K562 (cell line): Measurements from ENCODE around the gene E2F3. TPM values are rescaled to one million over a fixed set of nuclear protein-coding genes. Genes with fewer than 3 reads are reported as not detected.

Source experiments
- ATAC-seq: fragments of 200-7000 bp; cut with Tn5 transposase; 3 replicates; pipeline ENCODE4 v1.9.1; 2020; ENCODE audit warnings: moderate library complexity
- BruUV-seq: library from RNA; stranded (reverse); fragments of 400-500 nt; replicated peaks from 2 replicates; lab custom pipeline; 2021; lab: Mats Ljungman, UMichigan
- CTCF ChIA-PET: fragments of 300-600 bp; formaldehyde crosslinking; extraction: SDS; loops from one replicate; lab custom pipeline; 2021; ENCODE audit warnings: low intra/inter-chr PET ratio; lab: Yijun Ruan, JAX
- POLR2A ChIA-PET: fragments of 300-600, 350-650 bp; sonication (Branson Sonifier 250); formaldehyde crosslinking; extraction: SDS; loops from one replicate; lab custom pipeline; 2021; ENCODE audit warnings: antibody characterized with exemption, inconsistent platforms; lab: Yijun Ruan, JAX
- DNase-seq, 4 experiments: peaks; one replicate each; pipeline versions ENCODE4 v3.0.0 to v3.0.0-alpha.2; 2011 to 2018; ENCODE audit warnings: low spot score in 3 of 4, mixed read lengths in 3 of 4; ENCODE audit errors: extremely low read depth in 1 of 4
- FAIRE-seq: peaks from 2 replicates; lab custom pipeline; 2011; peaks lifted over from hg19 to GRCh38; lab: Jason Lieb, UNC
- H2AFZ ChIP-seq: 2 replicates; pipeline ENCODE4 v1.6.0; 2011; ENCODE audit warnings: low read depth, low read length, control low read depth, inconsistent platforms
- H3K27ac ChIP-seq: fragments of 200-600 bp; 3 replicates; pipeline ENCODE4 v1.8.0; 2011; ENCODE audit warnings: low read depth, mild to moderate bottlenecking, control low read depth, inconsistent platforms, low read length, moderate library complexity, mixed read lengths; ENCODE audit errors: extremely low read depth
- H3K27me3 ChIP-seq, 2 experiments: fragments of 300-600 bp in 1 of 2; 2 replicates in 1 of 2; 3 replicates in 1 of 2; pipeline versions ENCODE4 v1.6.0 to v1.8.0; 2011; ENCODE audit warnings: inconsistent platforms in 2 of 2, low read length in 2 of 2, mild to moderate bottlenecking in 1 of 2, mixed read lengths in 1 of 2, moderate library complexity in 1 of 2; ENCODE audit not compliant: control insufficient read depth in 2 of 2, insufficient read depth in 2 of 2
- H3K36me3 ChIP-seq: fragments of 300-600 bp; 3 replicates; pipeline ENCODE4 v1.8.0; 2011; ENCODE audit warnings: mild to moderate bottlenecking, low read length, inconsistent platforms; ENCODE audit not compliant: control insufficient read depth, insufficient read depth
- H3K4me1 ChIP-seq, 2 experiments: fragments of 200-600 bp in 1 of 2; replicated peaks in 1 of 2; 2 replicates in 1 of 2; 3 replicates in 1 of 2; pipeline versions ENCODE4 v1.5.1 to v1.8.0; 2011; ENCODE audit warnings: inconsistent platforms in 2 of 2, low read length in 2 of 2, mild to moderate bottlenecking in 1 of 2, mixed read lengths in 1 of 2, moderate library complexity in 1 of 2; ENCODE audit not compliant: control insufficient read depth in 2 of 2, insufficient read depth in 2 of 2
- H3K4me2 ChIP-seq: 2 replicates; pipeline ENCODE4 v1.6.1; 2011; ENCODE audit warnings: low read length, control low read depth, inconsistent platforms, mixed read lengths; ENCODE audit not compliant: insufficient read depth
- H3K4me3 ChIP-seq: fragments of 200-600 bp; sonication (generic), shearing (Covaris generic); 2 replicates; pipeline ENCODE4 v1.5.1; 2016; ENCODE audit warnings: control low read depth, inconsistent platforms
- H3K79me2 ChIP-seq: fragments of 200-600 bp; 3 replicates; pipeline ENCODE4 v1.8.0; 2011; ENCODE audit warnings: low read length, inconsistent platforms; ENCODE audit not compliant: control insufficient read depth, insufficient read depth
- H3K9ac ChIP-seq, 2 experiments: 2 replicates each; pipeline versions ENCODE4 v1.6.0 to v1.6.1; 2011; ENCODE audit warnings: low read depth in 2 of 2, low read length in 2 of 2, control low read depth in 1 of 2, inconsistent platforms in 1 of 2, mild to moderate bottlenecking in 1 of 2, mixed read lengths in 1 of 2; ENCODE audit not compliant: insufficient read depth in 1 of 2
- H3K9me1 ChIP-seq: one replicate; pipeline ENCODE4 v1.6.0; 2011; ENCODE audit warnings: inconsistent platforms, mild to moderate bottlenecking, low read length, moderate library complexity; ENCODE audit not compliant: control insufficient read depth, insufficient read depth
- H3K9me3 ChIP-seq: replicated peaks from 2 replicates; pipeline ENCODE4 v1.5.1; 2011; ENCODE audit warnings: low read depth, low read length, inconsistent platforms; ENCODE audit not compliant: control insufficient read depth, insufficient read depth
- H4K20me1 ChIP-seq: replicated peaks from 2 replicates; pipeline ENCODE4 v1.6.1; 2011; ENCODE audit warnings: low read length, inconsistent platforms, mixed read lengths; ENCODE audit not compliant: control insufficient read depth, insufficient read depth
- BCOR ChIP-seq: fragments of 450-650 bp; IDR thresholded peaks from 2 replicates; pipeline ENCODE4 v1.6.1; 2016
- DMBX1 ChIP-seq: fragments of 250-450 bp; sonication (Bioruptor Pico); IDR thresholded peaks from 2 replicates; pipeline ENCODE4 v1.8.0; 2022; ENCODE audit warnings: inconsistent platforms, mild to moderate bottlenecking, moderate library complexity, borderline replicate concordance
- HMG20B ChIP-seq: fragments of 250-450 bp; sonication (Bioruptor Pico); IDR thresholded peaks from 2 replicates; pipeline ENCODE4 v1.5.0; 2021; ENCODE audit warnings: mild to moderate bottlenecking
- ILK ChIP-seq: fragments of 450-650 bp; IDR thresholded peaks from 2 replicates; pipeline ENCODE4 v1.6.1; 2016; ENCODE audit warnings: missing genetic modification characterization, low read depth, mild to moderate bottlenecking, missing compliant biosample characterization, moderate library complexity, borderline replicate concordance
- KDM1A ChIP-seq, 2 experiments: fragments of 450-650 bp; IDR thresholded peaks; 2 replicates each; pipeline ENCODE4 v1.6.1; 2016; ENCODE audit warnings: mild to moderate bottlenecking in 2 of 2
- MAFF ChIP-seq: IDR thresholded peaks from 2 replicates; pipeline ENCODE4 v1.6.1; 2012; ENCODE audit warnings: low read length, improper control_type of control experiment
- NR2C2 ChIP-seq, 2 experiments: fragments of 200-800 bp in 1 of 2; sonication (Bioruptor generic) in 1 of 2; sonication (generic) in 1 of 2; formaldehyde crosslinking in 1 of 2; IDR thresholded peaks; 2 replicates each; pipeline versions ENCODE4 v1.6.1 to v1.8.0; 2016 to 2022; ENCODE audit warnings: mild to moderate bottlenecking in 1 of 2, missing compliant biosample characterization in 1 of 2, missing genetic modification characterization in 1 of 2, missing genetic modification reagents in 1 of 2
- SETDB1 ChIP-seq: IDR thresholded peaks from one replicate; pipeline ENCODE4 v1.6.1; 2012; ENCODE audit warnings: low read length, control low read depth, inconsistent platforms
- SPI1 ChIP-seq: IDR thresholded peaks from 2 replicates; pipeline ENCODE4 v1.6.1; 2011; ENCODE audit warnings: low read depth, low read length, control low read depth, borderline replicate concordance
- TBL1XR1 ChIP-seq, 2 experiments: IDR thresholded peaks; 2 replicates each; pipeline ENCODE4 v1.6.1; 2012; ENCODE audit warnings: improper control_type of control experiment in 2 of 2, low read length in 2 of 2, mild to moderate bottlenecking in 1 of 2
- TCF7 ChIP-seq: sonication (generic); IDR thresholded peaks from 2 replicates; pipeline ENCODE4 v1.6.1; 2016; ENCODE audit warnings: antibody characterized with exemption, borderline replicate concordance
- WHSC1 ChIP-seq: IDR thresholded peaks from one replicate; pipeline ENCODE4 v1.6.1; 2012; ENCODE audit warnings: low read length, control low read depth, inconsistent platforms
- ZNF12 ChIP-seq: sonication (generic); formaldehyde crosslinking; IDR thresholded peaks from 2 replicates; pipeline ENCODE4 v1.4.0; 2020; ENCODE audit warnings: mild to moderate bottlenecking, missing genetic modification reagents
- ZNF589 ChIP-seq: fragments of 200-800 bp; sonication (Bioruptor generic); IDR thresholded peaks from 2 replicates; pipeline ENCODE4 v1.6.1; 2016; ENCODE audit warnings: low read depth, missing genetic modification characterization, missing compliant biosample characterization
- ZNF75A ChIP-seq: fragments of 450-650 bp; formaldehyde crosslinking; IDR thresholded peaks from 2 replicates; pipeline ENCODE4 v1.4.0; 2020; ENCODE audit warnings: mild to moderate bottlenecking
- WGBS: fragments of 100-300 bp; shearing (Covaris generic); methylation state at CpG from one replicate; pipeline ENCODE4 v1.1.6; 2016; ENCODE audit warnings: low coverage, mixed read lengths; ENCODE audit not compliant: insufficient coverage; ENCODE audit errors: missing lambda C conversion rate; 5-methylcytosine and 5-hydroxymethylcytosine counted together
- in situ Hi-C: fragments of 300-500 bp; cut with MboI; formaldehyde crosslinking; loops from 4 replicates; pipeline ENCODE4 v1.15.0; 2018; ENCODE audit warnings: inconsistent platforms, mixed read lengths
- intact Hi-C: fragments of 100-400 bp; cut with micrococcal nuclease; formaldehyde crosslinking; loops from 2 replicates; pipeline ENCODE4 v1.14.2; 2022
- polyA plus RNA-seq, 8 experiments: library from polyadenylated mRNA; depleted of rRNA in 4 of 8; stranded (reverse) in 5 of 8; unstranded in 3 of 8; fragments of >200 nt; fragmentation: Nextera tagmentation in 2 of 8; fragmentation: Illumina TruSeq in 1 of 8; extraction: Ambion mirVana in 2 of 8; extraction: Trizol in 1 of 8; gene quantifications; 2 replicates each; pipeline versions ENCODE4 v1.2.1 to v1.2.3, GENCODE V29; 2011 to 2014; ENCODE audit warnings: inconsistent platforms in 1 of 8, missing spikeins in 1 of 8
- total RNA-seq, 7 experiments: library from RNA; depleted of rRNA in 6 of 7; stranded (reverse); fragments of >200 nt in 6 of 7; fragmentation: Illumina TruSeq in 2 of 7; extraction: Trizol in 2 of 7; gene quantifications; 2 replicates each; pipeline versions ENCODE4 v1.2.1 to v1.2.3, GENCODE V29; 2011 to 2021; ENCODE audit warnings: low replicate concordance in 1 of 7
- TF ChIP-seq, protein P1 (sequence below): fragments of 250-450 bp; sonication (Bioruptor Pico); IDR thresholded peaks from 2 replicates; pipeline ENCODE4 v1.8.0; 2021; ENCODE audit warnings: moderate library complexity, mild to moderate bottlenecking, inconsistent platforms
- TF ChIP-seq, protein P2 (sequence below): fragments of 200-800 bp; sonication (Bioruptor generic); IDR thresholded peaks from 2 replicates; pipeline ENCODE4 v1.6.1; 2017; ENCODE audit warnings: missing genetic modification characterization, missing compliant biosample characterization
- TF ChIP-seq, protein P3 (sequence below): fragments of 250-450 bp; sonication (Bioruptor Pico); IDR thresholded peaks from 2 replicates; pipeline ENCODE4 v1.6.1; 2021; ENCODE audit warnings: mild to moderate bottlenecking
- TF ChIP-seq, protein P4 (sequence below), 2 experiments: fragments of 250-450 bp in 1 of 2; fragments of 450-650 bp in 1 of 2; sonication (Bioruptor Pico) in 1 of 2; IDR thresholded peaks; 2 replicates each; pipeline versions ENCODE4 v1.6.1 to v1.8.0; 2016 to 2021; ENCODE audit warnings: mild to moderate bottlenecking in 2 of 2, moderate library complexity in 2 of 2, missing compliant biosample characterization in 1 of 2, missing genetic modification characterization in 1 of 2

The E2F3 gene
- total and polyA plus RNA-seq, 9 of the 15 experiments (the other 6 are each of a cell fraction or from before 2014, with no cell fraction given) = 11.1 to 44.7 (median 27.2) TPM

DNA sequence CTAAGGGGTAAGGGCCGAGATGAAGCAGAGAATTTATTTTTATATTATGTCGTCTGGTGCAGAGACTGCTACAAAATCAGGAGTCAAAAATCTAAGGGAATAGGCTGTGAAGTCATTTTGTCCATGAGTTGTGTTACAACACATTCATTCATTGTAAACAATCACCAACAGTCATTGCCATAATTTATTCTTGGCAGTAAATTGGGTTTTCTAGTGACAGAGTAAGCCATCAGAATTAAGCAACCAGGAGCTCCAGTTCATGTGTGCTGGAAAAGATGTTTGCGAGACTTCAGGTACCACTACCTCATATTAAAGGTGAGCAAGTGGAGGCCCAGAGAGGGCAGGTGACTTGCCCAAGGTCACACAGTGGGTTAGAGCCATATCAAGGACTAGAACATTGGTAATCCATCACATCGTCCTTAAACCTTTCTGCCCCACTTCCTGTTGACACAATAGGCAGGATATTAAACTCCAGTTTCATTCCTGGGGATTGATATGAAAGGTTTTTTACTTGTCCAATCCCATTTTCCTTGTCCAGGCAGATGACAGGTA is 46.0 kb downstream of the E2F3 start:
- Histone ChIP-seq H3K27me3 (no peaks in the 10 kb centered on the region), H3K9ac (no peak overlapping the region), H3K4me1 (peaks cover 21 to 45% of the 10 kb centered on the region in 2 experiments; a peak in 4 of 5 replicates), H3K4me2 (no peak overlapping the region), H3K4me3 (no peak overlapping the region), H3K36me3 (peaks cover 43% of the 10 kb centered on the region), H3K9me1 (no peaks in the 10 kb centered on the region), H4K20me1 (no peaks in the 10 kb centered on the region), H3K27ac (peak overlapping the region; percentile 8), H3K9me3 (no peaks in the 10 kb centered on the region), H2AFZ (no peak overlapping the region), H3K79me2 (peaks cover 99% of the 10 kb centered on the region)
- intact Hi-C loops (no loop called here), in situ Hi-C loops (no loop called here)
- ATAC-seq (no peak), DNase-seq (no peak), FAIRE-seq (no peak)
- no TSS peak for BruUV-seq
- 52% methylated on average over 4 of the region's 4 CpGs for WGBS
- ChIA-PET POLR2A (interaction anchor here (1.0 to 3.6 kb wide), 5 partner anchors 9 to 69 kb away, joined by 3 to 17 read pairs (median 8); no protein-coding TSS in a partner anchor), CTCF (no interaction called here)
- no peak for TF ChIP-seq MAFF
- no peak for TF ChIP-seq ZNF75A
- TF ChIP-seq SETDB1 = no peak
- TF ChIP-seq DMBX1 (CRISPR knock-in tag) = no peak
- TF ChIP-seq, protein P1, sequence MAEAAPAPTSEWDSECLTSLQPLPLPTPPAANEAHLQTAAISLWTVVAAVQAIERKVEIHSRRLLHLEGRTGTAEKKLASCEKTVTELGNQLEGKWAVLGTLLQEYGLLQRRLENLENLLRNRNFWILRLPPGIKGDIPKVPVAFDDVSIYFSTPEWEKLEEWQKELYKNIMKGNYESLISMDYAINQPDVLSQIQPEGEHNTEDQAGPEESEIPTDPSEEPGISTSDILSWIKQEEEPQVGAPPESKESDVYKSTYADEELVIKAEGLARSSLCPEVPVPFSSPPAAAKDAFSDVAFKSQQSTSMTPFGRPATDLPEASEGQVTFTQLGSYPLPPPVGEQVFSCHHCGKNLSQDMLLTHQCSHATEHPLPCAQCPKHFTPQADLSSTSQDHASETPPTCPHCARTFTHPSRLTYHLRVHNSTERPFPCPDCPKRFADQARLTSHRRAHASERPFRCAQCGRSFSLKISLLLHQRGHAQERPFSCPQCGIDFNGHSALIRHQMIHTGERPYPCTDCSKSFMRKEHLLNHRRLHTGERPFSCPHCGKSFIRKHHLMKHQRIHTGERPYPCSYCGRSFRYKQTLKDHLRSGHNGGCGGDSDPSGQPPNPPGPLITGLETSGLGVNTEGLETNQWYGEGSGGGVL (CRISPR knock-in tag) = no peak
- TF ChIP-seq KDM1A (IDR thresholded peaks at IDR 0.05) = peak; percentile 14 to 81; a peak in 2 of 4 replicates
- TF ChIP-seq, protein P2, sequence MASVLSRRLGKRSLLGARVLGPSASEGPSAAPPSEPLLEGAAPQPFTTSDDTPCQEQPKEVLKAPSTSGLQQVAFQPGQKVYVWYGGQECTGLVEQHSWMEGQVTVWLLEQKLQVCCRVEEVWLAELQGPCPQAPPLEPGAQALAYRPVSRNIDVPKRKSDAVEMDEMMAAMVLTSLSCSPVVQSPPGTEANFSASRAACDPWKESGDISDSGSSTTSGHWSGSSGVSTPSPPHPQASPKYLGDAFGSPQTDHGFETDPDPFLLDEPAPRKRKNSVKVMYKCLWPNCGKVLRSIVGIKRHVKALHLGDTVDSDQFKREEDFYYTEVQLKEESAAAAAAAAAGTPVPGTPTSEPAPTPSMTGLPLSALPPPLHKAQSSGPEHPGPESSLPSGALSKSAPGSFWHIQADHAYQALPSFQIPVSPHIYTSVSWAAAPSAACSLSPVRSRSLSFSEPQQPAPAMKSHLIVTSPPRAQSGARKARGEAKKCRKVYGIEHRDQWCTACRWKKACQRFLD (CRISPR knock-in tag) = no peak
- no peak for TF ChIP-seq SPI1
- TF ChIP-seq ZNF589 = no peak
- no peak for TF ChIP-seq TCF7
- TF ChIP-seq, protein P3, sequence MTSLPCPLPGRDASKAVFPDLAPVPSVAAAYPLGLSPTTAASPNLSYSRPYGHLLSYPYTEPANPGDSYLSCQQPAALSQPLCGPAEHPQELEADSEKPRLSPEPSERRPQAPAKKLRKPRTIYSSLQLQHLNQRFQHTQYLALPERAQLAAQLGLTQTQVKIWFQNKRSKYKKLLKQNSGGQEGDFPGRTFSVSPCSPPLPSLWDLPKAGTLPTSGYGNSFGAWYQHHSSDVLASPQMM = no peak
- TF ChIP-seq ZNF12 (CRISPR knock-in tag) = no peak
- no peak for TF ChIP-seq HMG20B (CRISPR knock-in tag)
- no peak for TF ChIP-seq TBL1XR1 (IDR thresholded peaks at IDR 0.05; ENCODE audit: low read length in 2 of 2)
- no peak for TF ChIP-seq WHSC1
- TF ChIP-seq, protein P4, sequence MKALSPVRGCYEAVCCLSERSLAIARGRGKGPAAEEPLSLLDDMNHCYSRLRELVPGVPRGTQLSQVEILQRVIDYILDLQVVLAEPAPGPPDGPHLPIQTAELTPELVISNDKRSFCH (CRISPR knock-in tag; IDR thresholded peaks at IDR 0.05) = no peak
- TF ChIP-seq, protein P4 (tag; IDR thresholded peaks at IDR 0.05) = no peak
- peak; percentile 90 for TF ChIP-seq BCOR
- no peak for TF ChIP-seq NR2C2 (CRISPR knock-in tag; IDR thresholded peaks at IDR 0.05)
- no peak for TF ChIP-seq NR2C2 (tag; IDR thresholded peaks at IDR 0.05)
- TF ChIP-seq ILK (tag) = no peak
